Measurements from ENCODE around the gene VAMP4. TPM values are rescaled to one million over a fixed set of nuclear protein-coding genes. Genes with fewer than 3 reads are reported as not detected.

The VAMP4 gene
- total and polyA plus RNA-seq, 2 donors (not counting 3 experiments of a cell fraction or from before 2014, with no cell fraction given): 2.1 to 10.4 TPM

DNA sequence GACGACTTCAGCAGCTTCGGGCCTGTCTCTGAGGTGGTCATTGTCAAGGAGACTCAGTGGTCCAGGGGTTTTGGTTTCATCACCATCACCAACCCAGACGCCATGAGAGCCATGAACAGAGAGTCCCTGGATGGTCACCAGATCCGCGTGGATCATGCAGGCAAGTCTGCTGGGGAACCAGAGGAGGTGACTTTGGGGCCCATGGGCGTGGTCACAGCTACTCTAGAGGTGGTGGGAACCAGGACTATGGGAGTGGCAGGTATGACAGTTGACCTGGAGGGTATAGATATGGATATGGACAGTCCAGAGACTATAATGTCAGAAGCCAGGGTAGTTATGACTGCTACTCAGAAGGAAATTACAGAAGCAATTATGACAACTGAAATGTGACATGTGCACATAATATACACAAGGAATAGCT, 20.3 kb upstream of the VAMP4 start:
- H3K9ac ChIP-seq (replicated peaks; ENCODE audit: extremely low read depth, insufficient read depth, low read length): no peak overlapping the region
- H2AFZ ChIP-seq (ENCODE audit: low read depth, low read length): no peak overlapping the region
- H3K4me3 ChIP-seq (replicated peaks in 1 of 3; ENCODE audit: insufficient read depth in 1 of 3, low read depth in 1 of 3, low read length in 3 of 3): no peak overlapping the region
- no TSS peak for BruUV-seq (replicated peaks)
- dilution Hi-C loops (cut with MboI; ENCODE audit: extremely low pct_ligation_motif_present, low sequenced_read_pairs) (no loop called here), intact Hi-C loops (cut with micrococcal nuclease) (no loop called here)
- H4K20me1 ChIP-seq (replicated peaks; ENCODE audit: control insufficient read depth, extremely low read depth, insufficient read depth, low read length): no peaks in the 10 kb centered on the region
- H3K27ac ChIP-seq (ENCODE audit: insufficient read depth, low read depth, low read length): no peak overlapping the region
- peaks cover 5 to 14% of the 10 kb centered on the region in 2 experiments for H3K27me3 ChIP-seq (ENCODE audit: control insufficient read depth in 2 of 2, insufficient read depth in 2 of 2, low read length in 2 of 2)
- no peaks in the 10 kb centered on the region for H3K9me3 ChIP-seq (replicated peaks; ENCODE audit: control insufficient read depth, insufficient read depth, low read length)
- CTCF ChIA-PET: interaction anchor here (0.9 to 1.0 kb wide), 2 partner anchors 15 to 39 kb away, joined by 3 read pairs; no protein-coding TSS in a partner anchor
- H3K4me2 ChIP-seq (ENCODE audit: insufficient read depth, low read length): no peak overlapping the region
- POLR2A ChIA-PET: no interaction called here
- peaks cover under 1% of the 10 kb centered on the region for H3K4me1 ChIP-seq (ENCODE audit: control insufficient read depth, extremely low read depth, insufficient read depth, low read length)
- TF ChIP-seq POLR2AphosphoS5 (IDR thresholded peaks at IDR 0.05; ENCODE audit: insufficient read depth, low read depth, low read length) (no peak), EZH2 (IDR thresholded peaks at IDR 0.05; ENCODE audit: borderline replicate concordance, low read depth, low read length, severe bottlenecking) (no peak), JUN (IDR thresholded peaks at IDR 0.05; ENCODE audit: borderline replicate concordance, insufficient read depth, insufficient read length, low read depth) (no peak), GATA2 (IDR thresholded peaks at IDR 0.05; ENCODE audit: insufficient read depth, insufficient read length, low read depth, low read length) (no peak), POLR2A (IDR thresholded peaks at IDR 0.05; ENCODE audit: low read depth, low read length) (no peak), MYC (IDR thresholded peaks at IDR 0.05; ENCODE audit: low read depth, low read length) (no peak), FOS (IDR thresholded peaks at IDR 0.05; ENCODE audit: borderline replicate concordance, insufficient read depth, low read length) (no peak)
- TF ChIP-seq, protein P1, sequence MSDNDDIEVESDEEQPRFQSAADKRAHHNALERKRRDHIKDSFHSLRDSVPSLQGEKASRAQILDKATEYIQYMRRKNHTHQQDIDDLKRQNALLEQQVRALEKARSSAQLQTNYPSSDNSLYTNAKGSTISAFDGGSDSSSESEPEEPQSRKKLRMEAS (IDR thresholded peaks at IDR 0.05; ENCODE audit: insufficient read depth, insufficient read length): no peak
- TF ChIP-seq, protein P2, sequence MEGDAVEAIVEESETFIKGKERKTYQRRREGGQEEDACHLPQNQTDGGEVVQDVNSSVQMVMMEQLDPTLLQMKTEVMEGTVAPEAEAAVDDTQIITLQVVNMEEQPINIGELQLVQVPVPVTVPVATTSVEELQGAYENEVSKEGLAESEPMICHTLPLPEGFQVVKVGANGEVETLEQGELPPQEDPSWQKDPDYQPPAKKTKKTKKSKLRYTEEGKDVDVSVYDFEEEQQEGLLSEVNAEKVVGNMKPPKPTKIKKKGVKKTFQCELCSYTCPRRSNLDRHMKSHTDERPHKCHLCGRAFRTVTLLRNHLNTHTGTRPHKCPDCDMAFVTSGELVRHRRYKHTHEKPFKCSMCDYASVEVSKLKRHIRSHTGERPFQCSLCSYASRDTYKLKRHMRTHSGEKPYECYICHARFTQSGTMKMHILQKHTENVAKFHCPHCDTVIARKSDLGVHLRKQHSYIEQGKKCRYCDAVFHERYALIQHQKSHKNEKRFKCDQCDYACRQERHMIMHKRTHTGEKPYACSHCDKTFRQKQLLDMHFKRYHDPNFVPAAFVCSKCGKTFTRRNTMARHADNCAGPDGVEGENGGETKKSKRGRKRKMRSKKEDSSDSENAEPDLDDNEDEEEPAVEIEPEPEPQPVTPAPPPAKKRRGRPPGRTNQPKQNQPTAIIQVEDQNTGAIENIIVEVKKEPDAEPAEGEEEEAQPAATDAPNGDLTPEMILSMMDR (IDR thresholded peaks at IDR 0.05; ENCODE audit: extremely low read depth in 1 of 2, insufficient read depth in 1 of 2, low read depth in 1 of 2, low read length in 2 of 2): no peak
- DNase-seq (ENCODE audit: low read depth, low spot score) (no peak), FAIRE-seq (no peak)
- H3K79me2 ChIP-seq (ENCODE audit: control insufficient read depth, insufficient read depth, low read length): no peaks in the 10 kb centered on the region
- no peaks in the 10 kb centered on the region for H3K9me1 ChIP-seq (replicated peaks; ENCODE audit: control insufficient read depth, extremely low read depth, insufficient read depth, low read length)
- H3K36me3 ChIP-seq (ENCODE audit: control insufficient read depth in 2 of 2, extremely low read depth in 1 of 2, insufficient read depth in 2 of 2, low read length in 2 of 2): no peaks in the 10 kb centered on the region
